RWPE2 (cell line): ENCODE measurements around the gene FAM193B.
A peak's percentile ranks its signal among the peaks of the same experiment; 100 is the strongest.

Experiments
- ATAC-seq: fragments of 200-7000 bp; cut with Tn5 transposase; 3 replicates; pipeline ENCODE4 v1.9.1; 2021; ENCODE audit warnings: low read depth
- DNase-seq: peaks from one replicate; pipeline ENCODE4 v3.0.0-alpha.2; 2020; ENCODE audit warnings: low spot score
- H3K27ac ChIP-seq: fragments of 450-650 bp; 2 replicates; pipeline ENCODE4 v1.5.1; 2017; ENCODE audit warnings: mild to moderate bottlenecking; ENCODE audit not compliant: poor library complexity, severe bottlenecking
- H3K27me3 ChIP-seq: fragments of 250-450 bp; sonication (Bioruptor Pico); 2 replicates; pipeline ENCODE4 v1.5.1; 2021; ENCODE audit warnings: mild to moderate bottlenecking, moderate library complexity; ENCODE audit not compliant: insufficient read depth, poor library complexity, severe bottlenecking
- H3K36me3 ChIP-seq: fragments of 250-450 bp; sonication (Bioruptor Pico); 2 replicates; pipeline ENCODE4 v1.5.1; 2020; ENCODE audit warnings: low read depth, mild to moderate bottlenecking, moderate library complexity
- H3K4me1 ChIP-seq: fragments of 250-450 bp; sonication (Bioruptor Pico); 2 replicates; pipeline ENCODE4 v1.5.1; 2021; ENCODE audit warnings: mild to moderate bottlenecking, moderate library complexity; ENCODE audit not compliant: insufficient read depth, poor library complexity, severe bottlenecking
- H3K4me3 ChIP-seq: fragments of 250-450 bp; sonication (Bioruptor Pico); 2 replicates; pipeline ENCODE4 v1.5.1; 2021; ENCODE audit warnings: mild to moderate bottlenecking, moderate library complexity; ENCODE audit not compliant: severe bottlenecking
- H3K9me3 ChIP-seq: fragments of 250-450 bp; sonication (Bioruptor Pico); 2 replicates; pipeline ENCODE4 v1.5.1; 2021; ENCODE audit warnings: mild to moderate bottlenecking, moderate library complexity; ENCODE audit not compliant: severe bottlenecking
- CTCF ChIP-seq: fragments of 450-650 bp; IDR thresholded peaks from one replicate; pipeline ENCODE4 v1.5.1; 2017; ENCODE audit warnings: mild to moderate bottlenecking, moderate library complexity; ENCODE audit not compliant: poor library complexity, severe bottlenecking

FAM193B gene

GRCh38 chr5:177475563-177476427, 78.6 kb downstream of the FAM193B start:
- Histone ChIP-seq H3K9me3 (no peaks in the 10 kb centered on the region), H3K4me3 (no peak overlapping the region), H3K27ac (no peak overlapping the region), H3K4me1 (peaks cover 23% of the 10 kb centered on the region), H3K27me3 (no peaks in the 10 kb centered on the region), H3K36me3 (peaks cover 5% of the 10 kb centered on the region; the same call in 1 of the 2 replicates)
- ATAC-seq (no peak), DNase-seq (no peak)
- TF ChIP-seq CTCF = no peak

DNA sequence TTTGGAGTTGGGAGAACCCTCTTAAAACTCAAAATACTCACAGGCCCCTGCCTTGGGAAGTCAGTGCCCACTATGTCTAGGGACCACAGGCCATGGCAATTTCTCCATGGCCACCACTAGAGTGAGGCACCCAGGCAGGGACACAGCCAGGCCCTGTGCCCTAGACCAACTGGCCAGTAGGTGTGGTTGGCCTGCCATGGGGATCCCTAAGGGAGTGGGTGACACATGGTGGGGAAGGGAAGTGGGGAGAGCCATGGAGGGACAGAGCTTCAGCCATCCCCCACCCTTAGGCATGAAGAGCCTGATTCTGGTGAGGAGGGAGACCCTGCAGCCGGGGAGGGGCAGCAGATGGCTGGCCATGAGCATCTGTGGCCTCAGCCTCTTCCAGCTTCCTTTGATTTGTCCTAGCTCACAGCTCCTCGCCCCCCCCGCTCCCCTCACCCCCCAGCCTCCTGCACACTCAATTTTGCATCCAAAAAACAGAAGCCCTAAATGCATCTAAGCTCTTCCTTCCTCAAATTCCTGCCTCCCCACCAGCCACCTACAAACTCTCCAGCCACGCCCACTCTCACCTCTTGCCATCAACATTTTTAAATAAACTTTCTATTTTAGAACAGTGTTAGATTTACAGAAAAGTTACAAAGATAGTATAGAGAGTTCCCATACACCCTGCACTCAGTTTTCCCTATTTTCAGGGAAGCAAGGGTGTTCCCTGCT, 79.4 kb downstream of the FAM193B start:
- no peak for DNase-seq
- no peak for ATAC-seq
- Histone ChIP-seq H3K36me3 (peaks cover 5% of the 10 kb centered on the region; the same call in 1 of the 2 replicates), H3K4me1 (peaks cover 23% of the 10 kb centered on the region), H3K27me3 (no peaks in the 10 kb centered on the region), H3K4me3 (no peak overlapping the region), H3K9me3 (no peaks in the 10 kb centered on the region), H3K27ac (no peak overlapping the region)
- TF ChIP-seq CTCF = no peak

DNA sequence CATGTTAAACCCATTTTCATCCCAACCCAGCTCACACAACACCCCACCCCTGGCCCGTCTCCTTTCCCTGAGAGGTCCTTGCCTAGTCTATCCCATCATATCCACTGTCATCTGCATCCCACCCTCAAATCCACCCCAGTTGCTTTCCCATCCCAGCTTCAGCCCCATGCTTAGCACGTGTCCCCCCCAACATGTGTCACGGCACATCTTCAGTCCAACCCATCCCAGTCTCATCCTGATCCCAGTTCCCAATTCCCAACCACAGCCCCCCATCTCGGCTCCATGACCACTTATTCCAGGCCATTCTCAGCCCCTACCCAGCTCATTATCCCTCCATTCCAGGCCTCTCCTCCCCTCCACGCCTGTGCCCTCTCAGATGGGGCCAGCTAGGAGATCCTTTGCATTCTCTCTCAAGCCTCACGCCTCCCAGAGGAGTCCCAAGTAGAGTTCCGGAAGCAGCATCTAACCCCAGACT, 80.3 kb downstream of the FAM193B start:
- H3K36me3 ChIP-seq = peaks cover 5% of the 10 kb centered on the region; the same call in 1 of the 2 replicates
- no peak overlapping the region for H3K4me3 ChIP-seq
- TF ChIP-seq CTCF = no peak
- no peak for DNase-seq
- H3K27me3 ChIP-seq = no peaks in the 10 kb centered on the region
- ATAC-seq = no peak
- peaks cover 21% of the 10 kb centered on the region for H3K4me1 ChIP-seq
- no peak overlapping the region for H3K27ac ChIP-seq
- no peaks in the 10 kb centered on the region for H3K9me3 ChIP-seq

DNA sequence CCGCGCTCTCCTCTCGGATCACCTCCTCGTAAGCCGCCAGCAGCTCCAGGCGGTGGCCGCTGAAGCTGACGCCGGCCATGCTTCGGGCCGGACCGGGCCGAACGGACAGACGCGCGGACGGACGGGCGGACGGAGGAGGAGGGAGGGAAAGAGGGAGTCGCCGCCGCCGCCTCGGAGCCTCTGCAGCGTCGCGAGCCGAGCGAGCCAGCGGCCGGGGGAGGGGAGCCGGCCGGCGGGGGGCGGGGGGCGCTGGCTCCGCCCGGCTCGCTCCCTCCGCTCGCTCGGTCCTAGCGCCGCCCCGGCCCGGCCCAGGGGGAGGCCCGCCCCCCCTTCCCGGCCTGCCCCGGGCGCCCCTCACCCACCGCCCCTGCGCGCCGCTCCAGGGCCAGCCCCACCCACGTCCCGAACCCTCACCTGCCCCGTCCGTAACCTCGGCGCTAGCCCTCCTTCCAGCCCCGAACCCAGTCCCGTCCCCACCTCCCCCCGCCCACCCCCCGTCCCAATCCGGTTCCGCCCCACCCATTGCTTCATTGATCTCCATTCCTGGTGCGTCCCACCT, 80.8 kb downstream of the FAM193B start, which contains the start of gene DBN1:
Gene DBN1, minus strand, starts transcription at position 192 of the 559 bp plus-strand sequence. Its CDS starts 113 bp downstream, at position 79.
- H3K4me1 ChIP-seq = peaks cover 16% of the 10 kb centered on the region
- peaks cover 9% of the 10 kb centered on the region for H3K36me3 ChIP-seq
- DNase-seq = no peak
- H3K9me3 ChIP-seq = no peaks in the 10 kb centered on the region
- peak; percentile 53 for ATAC-seq
- peak within 1 kb of the TSS; percentile 97 for H3K4me3 ChIP-seq
- TF ChIP-seq CTCF = no peak
- H3K27me3 ChIP-seq = no peaks in the 10 kb centered on the region
- peak within 1 kb of the TSS; percentile 69 for H3K27ac ChIP-seq
